NCI-H2196 treated with DMSO at 0.1 percent for 48 hours (cell line): ENCODE results near the gene CELSR1.
A peak's percentile ranks its signal among the peaks of the same experiment; 100 is the strongest.

ENCODE experiments used
- DNase-seq: peaks from one replicate; lab custom pipeline; 2025; ENCODE audit not compliant: unreplicated experiment; lab: John Stamatoyannopoulos, UW

The CELSR1 gene

DNA sequence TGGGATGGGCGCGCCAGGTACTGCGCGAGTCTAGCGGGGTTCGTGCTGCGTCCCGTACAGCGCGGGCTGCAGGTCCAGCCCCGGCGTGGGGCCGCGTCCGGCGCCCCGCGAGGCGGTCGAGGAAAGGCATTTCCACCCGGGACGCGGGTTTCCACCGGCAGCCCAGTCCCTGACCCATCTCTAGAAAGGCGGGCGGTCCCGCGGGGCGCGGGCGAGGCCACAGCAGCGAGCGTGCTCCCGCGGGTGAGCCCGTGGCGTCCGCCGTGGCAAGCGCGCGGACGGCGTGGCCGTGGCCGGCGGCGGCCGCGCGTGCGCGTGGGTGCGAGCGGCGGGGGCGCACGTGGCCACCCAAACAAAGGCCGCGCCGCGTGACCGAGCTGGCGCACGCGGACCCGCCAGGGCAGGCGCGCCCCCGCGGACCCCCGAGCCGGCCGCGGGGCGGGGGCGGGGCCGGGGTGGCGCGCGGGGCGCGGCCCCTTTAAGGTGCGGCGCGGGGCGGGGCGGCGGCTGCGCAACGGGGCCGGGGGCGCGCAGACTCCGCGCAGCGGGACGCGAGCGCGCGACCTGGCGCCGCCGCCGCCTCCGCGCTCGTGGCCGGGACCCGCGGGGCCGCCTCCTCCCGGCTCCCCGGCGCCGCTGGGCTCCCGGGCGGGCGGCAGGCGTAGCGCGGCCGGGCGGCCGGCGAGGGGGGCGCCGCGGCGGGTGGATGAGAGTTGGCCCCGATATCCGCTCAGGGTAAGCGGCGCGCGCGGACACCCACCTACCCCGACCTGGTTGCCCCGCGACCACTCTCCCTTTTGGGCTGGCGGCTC is 39.3 kb upstream of the CELSR1 start:
- peak; percentile 35 for DNase-seq

DNA sequence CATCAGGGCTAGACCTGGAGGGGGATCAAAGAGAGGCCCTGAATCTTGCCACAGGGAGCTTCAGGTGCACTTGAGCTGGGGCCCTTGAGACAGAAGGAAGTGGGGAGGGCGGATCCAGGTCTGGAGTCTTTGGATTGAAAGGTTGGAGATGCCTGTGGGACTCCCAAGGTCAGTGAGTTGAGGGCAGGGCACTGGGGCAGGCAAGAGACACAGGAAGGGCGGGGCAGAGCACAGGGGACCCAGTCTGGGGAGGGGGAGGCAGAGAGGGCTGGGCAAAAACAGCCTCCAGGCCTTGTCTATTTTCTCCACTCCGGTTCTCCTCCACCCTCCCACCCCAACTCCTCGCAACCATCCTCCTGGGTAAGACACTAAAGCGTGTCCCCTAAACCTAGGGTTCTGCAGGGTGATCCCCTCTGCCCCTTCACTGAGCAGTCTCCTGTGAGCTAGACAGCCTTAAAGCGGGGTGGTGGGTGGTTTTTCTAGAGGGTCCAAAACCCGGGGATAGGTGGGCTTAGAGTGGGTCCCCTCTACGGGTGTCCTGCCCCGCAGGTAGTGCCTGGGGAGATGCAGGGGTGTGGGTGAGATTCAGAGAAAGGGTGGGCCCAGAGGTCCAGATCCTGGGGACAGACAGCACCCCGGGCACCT is 38.6 kb upstream of the CELSR1 start:
- DNase-seq, result no peak

DNA sequence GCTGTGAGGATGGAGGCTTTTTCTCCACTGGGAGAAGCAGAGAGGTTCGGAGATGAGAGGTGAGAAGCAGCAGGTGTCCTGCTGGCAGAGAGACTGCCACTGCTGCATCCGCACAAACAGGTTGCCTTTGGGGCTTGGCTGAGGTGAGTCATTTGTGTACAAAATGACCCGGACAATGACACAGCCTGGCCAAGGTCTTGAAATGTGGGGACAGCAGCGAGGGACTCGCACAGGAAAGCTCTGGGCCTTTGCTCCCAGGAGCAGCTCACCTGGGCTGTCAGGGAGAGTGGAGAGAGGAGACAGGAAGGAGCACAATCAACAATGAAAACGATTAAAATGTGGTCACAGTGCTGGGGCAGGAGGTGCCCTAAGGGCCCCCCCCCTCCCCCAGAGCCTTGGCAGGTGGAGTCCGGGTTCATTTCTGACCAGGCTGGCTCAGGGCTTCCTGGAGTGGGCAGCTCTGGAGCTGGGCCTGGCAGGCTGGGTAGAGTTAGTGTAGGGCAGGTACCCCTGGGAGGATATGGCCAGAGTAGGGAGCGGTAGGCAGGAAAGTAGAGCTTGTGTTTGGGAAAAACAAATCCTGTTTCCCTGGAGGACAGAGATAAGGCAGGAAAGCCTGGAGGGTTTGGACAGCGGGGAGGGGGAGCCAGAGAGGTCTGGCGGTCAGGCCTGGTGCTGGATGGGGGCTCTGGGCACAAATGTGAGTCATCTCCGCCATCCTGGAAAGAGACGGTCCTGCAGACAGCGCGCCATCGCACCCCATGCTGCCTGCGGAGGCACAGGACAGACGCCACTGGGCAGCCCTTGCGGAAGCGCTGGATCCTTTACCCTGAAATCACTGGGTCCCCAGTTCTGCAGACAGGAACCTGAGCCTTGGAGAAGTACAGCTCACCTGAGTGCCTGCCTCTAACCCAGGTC is 37.8 kb upstream of the CELSR1 start:
- DNase-seq, result peak; percentile 68

DNA sequence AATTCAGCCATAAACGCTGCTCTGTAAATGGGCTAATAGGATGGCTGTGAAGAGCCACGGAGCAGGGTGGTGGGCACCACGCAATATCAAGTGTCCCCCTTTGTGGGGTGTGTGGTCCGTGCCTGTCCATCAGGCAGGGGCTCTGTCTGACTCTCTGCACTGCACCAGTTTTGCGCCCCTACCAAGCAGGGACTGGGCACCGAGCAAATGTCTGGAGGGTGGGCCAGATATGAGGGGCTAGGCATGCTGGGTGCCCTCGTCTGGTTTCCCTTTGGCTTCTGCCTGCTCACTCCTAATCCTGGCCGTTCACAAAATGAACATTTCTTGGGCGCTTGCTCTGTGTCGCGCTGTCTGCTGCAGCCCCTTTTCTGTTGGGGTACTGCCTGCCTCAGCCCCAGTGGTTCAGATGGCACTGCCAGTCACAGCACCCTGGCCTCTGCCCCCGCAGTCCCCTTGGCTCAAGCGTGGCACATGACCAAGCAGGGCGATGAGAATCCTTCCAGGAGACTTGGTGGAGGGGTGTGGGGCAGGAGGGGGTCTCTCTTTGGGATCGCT is 37.1 kb upstream of the CELSR1 start:
- no peak for DNase-seq

DNA sequence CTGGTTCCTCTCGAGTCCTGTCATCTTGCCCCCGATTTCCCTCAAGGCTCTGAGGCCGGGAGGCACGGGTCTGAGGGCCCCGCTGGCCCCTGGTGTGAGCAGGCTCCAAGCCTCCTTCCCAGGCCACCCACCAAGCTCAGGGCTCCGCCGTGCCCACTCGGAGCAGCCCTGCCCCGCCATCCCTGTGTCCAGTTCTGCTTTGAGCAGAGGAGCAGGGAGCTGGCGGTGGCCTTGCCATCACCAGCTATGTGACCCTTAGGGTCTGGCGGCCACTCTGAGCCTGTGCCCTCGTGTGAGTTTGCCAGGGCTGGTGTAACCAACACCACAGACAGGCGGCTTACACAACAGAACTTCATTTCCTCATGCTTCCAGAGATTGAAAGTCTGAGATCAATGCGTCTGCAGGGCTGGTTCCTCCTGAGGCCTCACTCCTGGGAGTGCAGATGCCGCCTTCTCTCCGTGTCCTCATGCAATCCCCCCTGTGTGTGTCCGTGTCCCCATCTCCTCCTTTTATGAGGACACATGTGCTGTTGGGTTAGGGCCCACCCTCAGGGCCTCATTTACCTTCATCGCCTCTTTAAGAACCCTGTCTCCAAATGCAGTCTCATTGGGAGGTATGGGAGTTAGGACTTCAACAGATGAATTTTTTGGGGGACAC is 36.5 kb upstream of the CELSR1 start:
- no peak for DNase-seq

DNA sequence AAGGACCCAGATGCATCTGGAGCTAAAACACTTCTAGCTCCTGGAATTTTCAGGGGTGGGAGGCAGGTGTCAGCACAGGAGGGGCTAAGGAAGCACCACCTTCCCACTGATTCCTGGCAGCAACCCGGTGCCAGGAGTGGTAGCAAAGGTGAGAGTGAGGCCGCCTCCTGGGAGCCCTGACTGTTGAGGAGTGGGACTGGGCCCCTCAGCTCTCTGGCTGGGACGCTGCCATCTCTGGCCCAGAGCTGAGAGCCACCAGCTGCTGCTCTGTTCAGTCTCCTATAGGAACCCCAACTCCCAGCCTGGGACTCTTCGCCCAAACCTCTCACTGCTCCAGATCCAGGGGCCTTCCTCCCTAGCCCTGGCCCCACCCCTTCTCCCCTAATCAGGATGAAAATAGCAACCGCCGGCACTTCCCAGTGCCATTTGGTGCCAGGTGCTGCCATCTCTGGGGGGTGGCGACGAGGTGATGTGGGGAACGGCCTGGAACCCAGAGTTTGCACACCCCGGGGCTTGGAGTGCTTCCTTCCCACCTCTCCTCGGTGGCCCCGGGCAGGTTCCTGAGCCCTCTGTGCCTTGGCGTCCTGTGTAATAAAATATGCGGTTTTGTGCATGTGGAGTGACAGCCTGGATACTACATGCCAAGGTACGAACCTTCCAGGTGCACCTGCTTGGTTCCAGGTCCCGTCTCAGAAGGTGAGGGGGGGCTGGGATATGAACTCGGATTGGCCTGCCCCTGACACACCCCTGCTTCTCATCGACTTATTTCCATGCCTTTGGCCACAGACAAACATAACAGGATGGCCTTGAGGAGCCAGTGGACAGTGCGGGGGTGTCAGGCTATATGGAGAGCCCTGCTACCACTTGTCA is 35.7 kb upstream of the CELSR1 start:
- DNase-seq, result no peak

DNA sequence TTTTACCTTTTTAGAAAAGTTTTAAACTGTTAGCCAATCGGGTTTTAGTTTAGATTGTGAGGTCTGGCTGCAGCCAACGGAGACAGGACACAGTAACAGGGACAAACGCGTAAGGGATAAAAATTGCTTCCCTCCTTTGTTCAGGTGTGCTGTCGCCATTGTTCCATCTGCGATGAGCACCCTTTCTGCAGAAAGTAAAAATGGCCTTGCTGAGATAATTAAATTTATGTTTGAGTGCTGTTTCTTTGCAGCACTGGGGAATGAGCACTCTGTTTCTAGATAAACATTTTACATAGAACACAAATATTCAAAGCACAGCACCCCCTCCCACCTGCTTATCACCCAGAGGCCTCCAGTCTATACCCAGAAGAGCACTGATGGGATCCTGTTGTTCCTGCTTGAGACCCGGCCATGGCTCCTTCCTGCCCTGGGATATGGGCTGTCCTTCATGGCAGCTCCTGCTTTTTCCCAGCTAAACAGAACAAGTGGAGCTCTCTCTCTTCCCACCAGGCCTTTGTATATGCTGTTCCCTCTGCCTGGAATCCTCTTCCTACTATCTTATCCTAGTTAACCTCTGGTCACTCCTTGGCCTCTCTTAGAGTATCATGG is 34.3 kb upstream of the CELSR1 start:
- no peak for DNase-seq

DNA sequence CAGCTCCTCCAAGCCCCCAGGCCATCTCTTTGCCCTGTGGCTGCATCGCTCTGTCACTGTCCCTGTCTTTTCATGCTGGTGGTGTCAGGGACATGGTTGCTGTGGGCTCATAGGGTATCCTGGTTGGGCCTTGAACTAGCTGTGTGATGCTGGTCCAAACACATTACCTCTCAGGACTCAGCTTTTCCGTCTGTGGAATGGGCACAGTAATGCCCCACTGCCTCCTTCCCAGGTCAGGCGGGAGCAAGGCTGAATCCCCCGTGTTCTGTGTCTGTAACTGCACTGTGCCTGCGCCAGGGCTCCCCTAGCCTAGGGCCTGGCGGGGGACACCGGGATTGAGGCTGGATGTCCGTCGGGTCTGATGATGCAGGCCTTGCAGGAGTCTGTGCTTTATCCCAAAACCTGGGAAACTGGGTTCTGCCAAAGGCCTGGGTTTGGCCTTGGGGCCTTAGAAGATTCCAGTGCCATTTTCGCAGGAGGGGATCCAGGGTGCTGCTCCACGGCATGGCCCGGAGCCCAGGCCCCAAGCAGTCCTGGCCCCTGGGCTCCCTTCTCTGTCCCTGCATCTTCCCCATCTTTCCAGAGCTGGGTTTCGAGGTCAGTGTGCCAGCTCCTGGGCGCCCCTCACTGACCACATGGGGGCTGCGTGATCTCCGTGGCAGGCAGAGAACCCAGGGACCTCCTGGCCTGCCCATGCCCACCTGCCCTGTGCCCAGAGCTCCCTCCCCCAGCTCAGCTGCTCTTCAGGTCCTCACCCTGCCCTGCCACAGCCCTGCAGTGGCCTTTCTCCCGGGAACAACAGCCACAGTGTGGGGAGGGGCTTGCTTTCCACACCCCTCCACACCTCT is 32.7 kb upstream of the CELSR1 start:
- no peak for DNase-seq

DNA sequence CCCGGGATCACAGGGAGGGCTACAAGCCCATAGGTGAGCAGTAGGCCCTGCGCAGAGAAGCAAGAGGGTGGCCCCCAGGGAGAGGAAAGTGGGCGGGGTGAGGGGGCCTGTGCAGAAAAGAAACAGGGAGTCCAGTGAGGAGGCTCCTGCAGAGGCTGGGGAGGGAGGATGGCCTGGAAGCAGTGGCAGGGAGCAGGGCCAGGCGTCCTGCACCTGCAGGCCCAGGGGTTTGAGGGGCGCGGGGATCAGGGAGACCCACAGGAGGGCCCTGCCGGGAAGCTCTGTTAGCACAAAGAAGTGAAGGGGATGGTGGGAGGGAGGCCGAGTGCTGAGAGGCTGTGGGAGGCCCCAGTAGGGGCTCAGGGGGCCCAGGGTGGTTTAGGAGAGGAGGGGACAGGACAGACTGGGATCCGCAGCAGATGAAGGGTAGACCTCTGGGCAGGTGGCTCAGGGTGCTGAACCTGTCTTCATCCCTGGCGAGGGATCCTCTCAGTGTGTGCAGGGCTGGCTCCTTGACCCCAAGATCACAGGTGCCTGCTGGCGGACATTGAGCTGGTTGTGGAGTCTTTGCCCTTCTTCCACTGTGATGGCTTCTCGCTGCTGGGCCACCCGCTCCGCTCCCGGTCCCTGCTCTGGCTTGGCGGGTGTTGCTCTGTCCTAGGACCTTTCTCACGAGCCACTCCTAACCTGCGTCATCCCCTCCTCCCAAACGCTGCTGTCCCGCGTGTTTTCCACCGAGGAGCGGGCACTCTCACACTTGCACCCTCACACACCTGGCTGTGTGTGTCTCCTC is 31.8 kb upstream of the CELSR1 start:
- no peak for DNase-seq

DNA sequence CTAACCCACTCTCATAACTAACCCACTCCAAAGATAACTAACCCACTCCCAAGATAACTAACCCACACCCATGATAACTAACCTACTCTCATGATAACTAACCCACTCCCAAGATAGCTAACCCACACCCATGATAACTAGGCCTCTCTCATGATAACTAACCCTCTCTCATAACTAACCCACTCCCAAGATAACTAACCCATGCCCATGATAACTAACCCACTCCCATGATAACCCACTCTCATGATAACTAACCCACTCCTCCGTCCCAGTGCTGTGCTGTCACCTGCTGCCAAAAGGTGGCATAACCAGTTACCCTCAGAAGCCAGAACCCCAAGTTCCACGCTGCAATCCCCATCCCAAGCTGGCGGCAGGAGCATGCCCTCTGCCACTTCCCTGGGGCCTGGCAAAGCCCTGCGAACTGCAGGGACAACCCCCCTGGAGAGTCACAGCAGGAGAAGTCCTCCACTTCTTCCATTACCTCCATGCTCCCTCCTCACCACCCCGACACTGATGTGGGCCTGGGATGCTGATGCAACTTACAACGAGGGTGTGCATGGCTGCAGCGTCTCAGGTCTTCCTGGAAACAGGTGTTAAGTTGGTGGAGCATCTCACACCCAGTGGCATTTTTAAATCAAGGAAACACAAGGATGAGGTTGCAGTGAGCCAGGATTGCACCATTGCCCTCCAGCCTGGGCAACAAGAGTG is 30.8 kb upstream of the CELSR1 start:
- no peak for DNase-seq

DNA sequence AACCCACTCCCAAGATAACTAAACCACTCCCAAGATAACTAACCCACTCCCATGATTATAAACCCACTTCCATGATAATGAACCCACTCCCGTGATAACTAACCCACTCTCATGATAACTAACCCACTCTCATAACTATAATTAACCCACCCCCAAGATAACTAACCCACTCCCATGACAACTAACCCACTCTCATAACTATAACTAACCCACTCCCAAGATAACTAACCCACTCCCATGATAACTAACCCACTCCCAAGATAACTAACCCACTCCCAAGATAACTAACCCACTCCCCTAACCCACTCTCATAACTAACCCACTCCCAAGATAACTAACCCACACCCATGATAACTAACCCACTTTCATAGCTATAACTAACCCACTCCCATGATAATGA is 30.1 kb upstream of the CELSR1 start:
- DNase-seq, result no peak

DNA sequence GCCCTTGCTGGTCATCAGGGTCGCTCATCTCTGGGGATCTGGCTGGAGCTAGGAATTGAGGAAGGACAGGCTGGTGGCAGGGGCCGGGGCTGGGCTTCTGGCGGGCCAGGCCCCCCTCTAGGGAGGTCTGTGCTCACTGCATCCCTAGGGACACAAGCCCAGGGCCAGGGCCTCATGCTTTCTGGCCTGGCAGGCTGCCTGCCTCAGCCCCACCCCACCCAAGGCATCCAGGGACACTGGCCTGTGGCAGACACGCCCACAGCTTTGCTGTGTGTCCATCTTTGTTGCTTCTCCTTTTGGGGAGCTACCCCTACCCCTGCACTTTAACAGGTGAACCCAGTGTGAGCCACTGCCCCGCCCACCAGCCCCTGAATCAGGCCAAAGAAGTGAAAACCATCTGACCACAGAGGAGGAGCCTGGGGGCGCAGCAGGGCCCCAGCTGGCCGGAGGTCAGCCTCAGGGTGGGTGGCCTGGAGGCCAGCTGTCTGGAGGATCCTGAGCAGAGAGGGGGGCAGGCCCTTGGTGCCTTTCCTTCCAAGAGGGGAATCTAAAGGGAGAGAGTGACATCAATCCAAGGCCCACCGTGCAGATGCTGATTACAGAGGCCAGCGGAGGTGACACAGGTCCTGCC is 26.8 kb upstream of the CELSR1 start:
- DNase-seq, result no peak

DNA sequence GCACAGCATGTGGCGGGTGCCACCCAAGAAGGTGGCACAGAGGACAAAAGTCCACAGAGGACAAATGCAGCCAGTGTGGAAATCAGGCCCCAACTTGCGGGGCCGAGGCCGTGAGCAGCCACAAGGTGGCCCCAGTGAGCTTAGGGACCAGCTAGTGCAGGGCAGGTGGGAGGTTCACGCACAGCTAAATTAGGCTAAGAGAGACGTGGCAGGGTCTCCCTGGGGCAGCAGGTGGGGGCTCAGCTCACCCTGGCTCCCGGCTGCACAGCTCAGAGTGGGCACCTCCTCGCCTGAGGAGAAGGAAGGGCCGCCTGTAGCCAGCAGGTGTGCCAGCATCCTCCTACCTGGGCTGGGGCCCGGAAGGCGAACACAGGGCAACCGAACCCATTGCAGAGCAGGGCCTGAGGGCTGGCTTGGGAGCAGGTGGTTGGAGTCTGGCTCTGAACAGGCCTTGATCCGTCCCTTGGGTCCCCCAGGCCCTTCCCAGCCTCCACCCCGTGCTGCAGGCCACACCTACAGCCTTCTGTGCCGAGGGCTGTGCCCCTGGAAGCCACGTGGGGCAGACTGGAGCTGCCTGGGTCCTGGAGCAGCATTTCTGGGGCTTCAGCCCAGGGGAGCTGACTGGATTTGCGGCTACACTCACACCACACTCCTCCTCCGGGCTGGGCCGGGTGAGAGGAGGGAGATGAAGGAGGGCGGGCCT is 26.1 kb upstream of the CELSR1 start:
- DNase-seq, result peak; percentile 80

DNA sequence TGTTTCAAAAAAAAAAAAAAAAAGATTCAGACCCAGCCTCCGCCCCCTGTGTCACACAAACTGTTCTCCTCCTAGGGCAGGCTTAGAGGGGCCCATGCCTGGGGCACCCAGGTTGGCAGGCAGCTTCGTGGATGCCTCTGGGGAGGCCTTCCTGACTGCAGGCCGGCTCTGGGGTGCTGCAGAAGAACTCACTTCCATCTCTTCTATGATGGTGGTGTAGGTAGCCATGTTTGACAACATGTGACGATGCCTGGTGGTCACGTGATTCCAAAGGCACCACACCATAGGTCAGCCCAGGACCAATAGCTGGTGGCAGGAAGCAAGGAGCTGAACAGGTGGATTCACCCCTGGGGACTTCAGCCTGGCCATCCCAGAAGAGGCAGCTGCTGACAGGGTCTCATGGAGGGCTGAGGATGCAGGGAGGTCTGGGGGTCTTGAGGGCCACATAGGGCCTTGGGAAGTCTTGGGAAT is 24.1 kb upstream of the CELSR1 start:
- peak; percentile 64 for DNase-seq

DNA sequence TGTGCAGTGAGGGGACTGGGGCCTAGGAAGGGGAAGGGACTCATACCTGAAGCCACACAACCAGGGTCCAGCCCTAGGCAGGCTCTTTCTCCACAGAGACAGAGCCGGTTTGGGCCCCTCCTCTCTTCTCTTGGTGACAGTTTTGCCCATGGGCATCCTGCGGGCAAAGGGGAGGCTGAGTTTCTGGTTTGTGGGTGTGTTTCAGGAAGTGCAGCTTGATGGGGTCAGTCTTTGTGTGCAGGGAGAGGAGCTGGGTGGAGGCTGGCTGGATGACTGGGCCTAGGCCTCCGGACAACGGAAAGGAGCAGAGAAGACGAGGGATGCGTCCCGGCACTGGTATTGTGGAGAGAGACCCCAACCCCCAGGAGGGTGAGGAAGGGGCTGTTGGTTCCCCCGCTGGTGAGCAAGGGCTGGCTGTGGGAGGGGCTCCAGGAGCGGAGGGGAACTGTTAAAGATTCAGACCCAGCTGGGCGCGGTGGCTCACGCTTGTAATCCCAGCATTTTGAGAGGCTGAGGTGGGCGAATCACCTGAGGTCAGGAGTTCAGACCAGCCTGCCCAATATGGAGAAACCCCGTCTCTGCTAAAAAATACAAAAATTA is 23.4 kb upstream of the CELSR1 start:
- DNase-seq, result no peak
